NCI-H460 (cell line): Measurements from ENCODE around the gene CKS1B. TPM values are rescaled to one million over a fixed set of nuclear protein-coding genes. Genes with fewer than 3 reads are reported as not detected.

Source experiments
- DNase-seq: peaks from one replicate; pipeline ENCODE4 v3.0.0-alpha.2; 2016; ENCODE audit warnings: low read depth; ENCODE audit errors: extremely low read depth
- polyA plus RNA-seq: library from polyadenylated mRNA; depleted of rRNA; stranded (reverse); fragments of >200 nt; gene quantifications from 2 replicates; pipeline ENCODE4 v1.2.3, GENCODE V29; 2014; cell fraction: nucleus; rRNA removed
- total RNA-seq: library from RNA; depleted of rRNA; stranded (reverse); fragments of >200 nt; shearing (Covaris generic); gene quantifications from 2 replicates; pipeline ENCODE4 v1.2.3, GENCODE V29; 2014; rRNA removed

Gene CKS1B
- total RNA-seq = 585 and 634 TPM in 2 replicates
- polyA plus RNA-seq = 249 and 280 TPM in 2 replicates

- peak; percentile 100 for DNase-seq
Observed at GRCh38 chr1:154974102-154974807, at the start of gene CKS1B. CKS1B (plus strand) TSS chr1:154974681; CDS start chr1:154974746, 65 bp downstream.

DNA sequence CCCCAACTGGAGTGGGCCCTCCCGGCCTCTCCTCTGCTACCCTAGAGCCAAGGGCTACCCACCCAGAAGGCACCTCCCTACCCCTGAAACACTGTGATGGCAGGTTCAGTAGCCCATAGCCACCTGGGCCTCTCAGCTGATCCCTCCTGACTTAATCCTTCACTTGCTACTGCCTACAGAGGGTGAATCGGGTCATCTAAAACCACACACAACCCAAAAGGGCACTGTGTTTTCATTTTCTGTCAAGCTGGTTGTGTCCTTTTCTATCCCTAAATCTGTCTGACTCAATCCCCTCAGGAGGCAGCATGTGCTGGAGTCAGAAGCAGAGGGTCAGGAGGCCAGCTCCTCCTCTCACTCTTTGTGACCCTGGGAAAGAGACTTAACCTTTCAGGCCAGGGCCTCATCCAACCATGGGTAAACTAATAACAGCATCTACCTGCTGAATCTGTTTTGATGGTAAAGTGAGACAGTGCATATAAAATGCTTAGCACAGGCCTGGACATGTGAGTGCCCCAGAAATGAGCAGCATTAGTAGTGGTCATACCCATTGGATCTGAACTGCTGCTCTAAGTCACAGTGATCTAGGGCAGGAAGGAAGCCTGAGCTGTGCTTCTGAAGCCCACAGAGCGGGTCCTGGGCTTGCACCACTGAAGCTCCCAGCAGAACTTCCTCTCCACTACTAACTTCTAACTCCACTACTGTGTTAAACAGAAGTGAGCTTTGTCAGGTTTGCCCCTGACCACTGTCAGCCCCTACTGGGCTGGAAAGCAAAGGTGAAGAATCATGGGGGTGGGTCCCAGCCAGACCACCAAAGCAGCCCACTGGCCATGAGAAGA is 48.9 kb upstream of the CKS1B start:
- DNase-seq = no peak

GRCh38 chr1:154926201-154926600 is 48.3 kb upstream of the CKS1B start:
- no peak for DNase-seq

GRCh38 chr1:154931940-154932487 is 42.5 kb upstream of the CKS1B start:
- DNase-seq = peak; percentile 14

GRCh38 chr1:154934358-154934948 is 40.0 kb upstream of the CKS1B start:
- no peak for DNase-seq

DNA sequence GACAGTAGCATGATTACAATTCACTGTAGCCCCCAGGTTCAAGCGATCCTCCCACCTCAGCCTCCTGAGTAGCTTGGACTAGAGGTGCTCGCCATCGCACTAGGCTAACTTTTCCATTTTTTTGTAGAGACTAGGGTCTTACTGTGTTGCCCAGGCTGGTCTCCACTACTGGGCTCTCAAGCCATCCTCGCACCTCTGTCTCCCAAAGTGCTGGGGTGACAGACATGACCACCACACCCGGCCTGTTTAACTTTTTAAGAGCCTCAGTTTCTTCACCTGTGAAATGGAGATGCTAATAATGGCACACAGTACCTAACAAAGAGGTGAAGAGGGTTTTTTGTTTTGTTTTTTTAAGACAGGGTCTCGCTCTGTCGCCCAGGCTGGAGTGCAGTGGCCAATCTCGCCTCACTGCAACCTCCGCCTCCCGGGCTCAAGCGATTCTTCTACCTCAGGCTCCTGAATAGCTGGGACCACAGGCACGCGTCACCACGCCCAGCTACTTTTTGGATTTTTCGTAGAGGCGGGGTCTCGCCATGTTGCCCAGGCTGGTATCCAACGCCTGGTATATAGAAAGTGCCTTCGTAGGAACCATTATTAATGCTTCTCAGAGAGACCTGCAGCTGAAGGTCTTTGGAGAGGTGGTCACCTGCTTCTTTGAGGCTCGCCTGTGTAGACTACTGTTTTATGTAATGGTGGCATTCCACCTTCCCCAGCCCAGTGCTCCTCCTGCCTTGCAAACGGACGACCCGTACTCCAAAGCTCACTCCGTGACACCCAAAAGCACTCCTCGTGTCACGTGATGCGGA is 38.5 kb upstream of the CKS1B start:
- no peak for DNase-seq

DNA sequence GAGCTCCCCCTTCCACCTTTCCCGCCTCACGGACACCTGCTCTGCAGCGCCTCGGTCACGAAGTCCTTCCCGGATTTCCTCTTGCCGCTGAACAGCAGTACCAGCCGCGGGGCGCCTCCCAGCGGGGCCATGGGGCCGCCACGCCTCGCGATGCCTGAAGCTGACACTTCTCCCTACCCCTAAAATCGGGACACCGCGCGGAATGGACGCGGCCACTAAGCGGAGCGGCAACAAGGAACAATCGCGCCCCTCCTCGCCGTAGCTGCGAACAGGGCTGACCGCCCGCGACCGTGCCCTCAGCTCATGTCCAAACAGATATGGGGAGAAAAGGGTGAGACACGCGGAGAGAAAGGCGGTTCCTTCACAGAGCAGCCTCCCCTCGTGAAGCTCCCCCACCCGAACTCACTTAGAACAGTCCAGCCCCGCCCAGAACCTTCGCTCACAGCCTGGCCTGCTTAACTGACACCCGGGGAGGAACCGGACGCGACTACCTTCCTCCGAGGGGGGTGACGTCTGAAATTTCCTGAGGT is 37.9 kb upstream of the CKS1B start, which contains the start of gene PMVK:
Gene PMVK, minus strand, starts transcription at position 165 of the 530 bp plus-strand sequence. Its CDS starts 34 bp downstream, at position 131.
- peak; percentile 96 for DNase-seq

GRCh38 chr1:154937085-154937987 is 37.1 kb upstream of the CKS1B start:
- DNase-seq = peak; percentile 93

- no peak for DNase-seq
Observed at GRCh38 chr1:154937988-154938386, 36.5 kb upstream of the CKS1B start.

DNA sequence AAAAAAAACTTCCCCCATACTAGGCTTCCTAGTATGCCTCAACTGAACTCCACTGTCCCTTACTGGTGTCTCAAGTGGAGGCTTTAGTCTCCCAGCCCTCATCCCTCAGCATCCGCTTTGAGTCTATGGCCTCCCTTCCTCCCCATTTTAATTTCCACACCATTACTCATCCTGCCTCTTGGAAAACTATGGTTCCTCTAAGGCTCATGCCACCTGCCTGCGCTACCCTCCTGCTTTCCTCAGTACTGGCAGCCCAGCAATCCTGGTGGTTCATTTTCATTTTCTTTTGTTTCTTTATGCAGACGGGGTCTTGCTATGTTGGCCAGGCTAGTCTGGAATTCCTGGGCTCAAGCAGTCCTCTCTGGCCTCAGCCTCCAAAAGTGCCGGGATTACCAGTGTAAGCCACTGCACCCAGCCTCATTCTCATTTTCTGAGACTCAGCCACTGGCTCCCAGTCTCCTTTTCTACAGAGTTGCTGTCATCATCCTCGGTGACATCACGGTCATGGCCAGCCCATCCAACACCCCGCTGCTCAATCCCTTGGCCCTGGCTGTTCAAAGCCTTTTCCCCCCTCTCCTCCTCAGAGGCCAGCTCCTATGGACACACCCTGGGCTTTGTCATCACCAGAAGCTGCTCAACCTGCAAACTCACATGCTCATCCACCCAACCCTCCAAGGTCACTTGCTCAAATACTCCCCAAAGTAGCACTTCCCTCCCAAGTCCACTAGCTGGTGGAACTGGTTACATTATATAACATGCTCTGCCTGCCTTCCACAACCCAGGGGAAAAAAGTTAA is 35.7 kb upstream of the CKS1B start:
- DNase-seq = no peak

DNA sequence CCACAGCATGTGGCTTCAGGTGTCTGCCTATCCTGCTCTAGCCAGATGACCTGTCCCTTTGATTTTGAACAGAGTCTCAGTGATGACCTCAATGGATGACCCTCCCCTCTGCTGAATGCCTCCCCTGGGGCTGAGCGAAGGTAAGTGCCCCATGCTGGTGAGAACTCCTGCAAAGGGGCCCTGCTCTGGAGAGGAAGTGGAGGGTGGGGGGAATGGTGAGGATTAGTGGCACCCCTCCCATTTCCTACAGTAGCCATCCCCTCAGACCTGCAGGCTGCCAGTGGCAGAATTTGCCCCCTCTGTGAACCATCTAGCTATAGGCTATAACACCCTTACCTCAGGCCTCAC is 34.3 kb upstream of the CKS1B start:
- DNase-seq = no peak

DNA sequence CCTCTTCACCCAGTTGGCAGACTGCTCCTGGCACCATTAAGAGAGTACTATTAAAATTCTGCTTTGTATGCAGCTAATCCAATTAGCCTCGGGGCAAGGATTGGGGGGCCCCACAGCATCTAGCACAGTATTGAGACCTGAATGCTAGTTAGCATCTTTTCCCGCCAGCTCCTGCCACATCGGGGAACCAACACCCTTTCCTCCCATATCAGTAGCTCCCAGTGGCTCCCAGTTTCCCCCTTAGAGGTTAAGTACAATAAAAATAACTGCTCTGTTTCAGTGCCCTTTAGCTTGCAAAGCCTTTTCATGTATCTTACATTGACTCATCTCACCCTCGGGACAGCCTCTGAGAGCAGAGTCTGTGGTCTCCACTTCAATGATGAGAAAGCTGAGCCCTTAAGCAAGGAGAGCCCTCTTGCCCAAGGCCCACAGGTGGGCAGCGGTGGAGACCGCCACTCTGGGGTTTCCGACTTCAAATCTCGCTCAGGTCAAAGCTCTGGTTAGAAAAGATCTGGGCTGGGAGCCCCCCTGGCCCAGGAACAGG is 33.8 kb upstream of the CKS1B start:
- no peak for DNase-seq

GRCh38 chr1:154941333-154942013 is 33.0 kb upstream of the CKS1B start:
- no peak for DNase-seq

DNA sequence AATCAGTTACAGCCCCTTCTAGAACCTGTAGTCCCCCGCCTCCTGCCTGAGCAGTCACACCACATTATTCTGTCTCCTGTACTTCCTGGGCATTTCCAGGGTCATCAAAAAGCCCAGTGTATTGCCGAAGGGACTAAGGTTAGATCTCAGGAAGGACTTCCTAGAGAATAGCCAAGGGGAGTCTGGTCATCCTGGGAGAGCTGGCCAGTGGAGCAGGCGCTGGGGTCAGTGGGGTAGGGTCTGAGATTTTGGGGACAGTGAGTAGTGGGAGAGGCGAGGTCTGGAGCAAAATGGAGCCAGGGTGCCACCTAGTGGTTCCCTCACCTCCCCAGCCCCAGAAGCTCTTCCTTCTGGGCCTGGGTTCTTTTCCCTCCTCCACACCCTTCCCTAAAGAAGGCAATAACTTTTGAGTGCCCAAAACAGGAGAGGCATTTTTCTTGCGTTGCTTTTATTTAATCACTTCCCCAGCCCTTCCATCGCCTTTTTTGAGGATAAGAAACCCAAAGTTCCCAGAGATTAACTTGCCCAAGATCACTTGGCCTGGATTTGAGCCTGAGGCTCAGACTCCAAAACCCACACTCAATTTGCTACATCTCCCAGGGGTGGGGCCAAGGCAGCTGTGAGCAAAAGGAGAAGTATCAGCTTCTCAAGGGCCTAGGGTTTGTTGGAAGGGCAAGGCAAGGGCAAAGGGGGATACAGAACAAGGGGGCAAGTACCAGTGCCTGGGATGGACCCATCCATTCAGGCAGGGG is 30.7 kb upstream of the CKS1B start:
- peak; percentile 56 for DNase-seq

- no peak for DNase-seq
Observed at GRCh38 chr1:154944401-154945159, 29.9 kb upstream of the CKS1B start.
